Measurements from ENCODE around the gene CENPT.

Gene CENPT

GRCh38 chr16:67847064-67847861 lies at the start of gene CENPT:
Gene CENPT, minus strand, starts transcription at chr16:67847693. Its CDS starts 13,834 bp downstream, at chr16:67833859.
- peak; percentile 93 for DNase-seq

- DNase-seq = no peak
Measured at GRCh38 chr16:67897231-67897630, 49.7 kb upstream of the CENPT start.

- DNase-seq = no peak
Measured at GRCh38 chr16:67893743-67894399, 46.4 kb upstream of the CENPT start.

- DNase-seq = peak; percentile 99
Measured at GRCh38 chr16:67892899-67893742, 45.6 kb upstream of the CENPT start, which contains the start of gene PSKH1. Gene PSKH1, plus strand, starts transcription at chr16:67893254. Its CDS starts 15,496 bp downstream, at chr16:67908750.

GRCh38 chr16:67892375-67892774 lies 44.9 kb upstream of the CENPT start:
- no peak for DNase-seq

GRCh38 chr16:67888331-67888730 lies 40.8 kb upstream of the CENPT start:
- DNase-seq = no peak

- DNase-seq = no peak
Measured at GRCh38 chr16:67886387-67886786, 38.9 kb upstream of the CENPT start.

GRCh38 chr16:67885976-67886375 lies 38.5 kb upstream of the CENPT start:
- no peak for DNase-seq

- DNase-seq = no peak
Measured at GRCh38 chr16:67885545-67885944, 38.1 kb upstream of the CENPT start.

GRCh38 chr16:67884684-67885083 lies 37.2 kb upstream of the CENPT start, which contains the start of gene NRN1L:
Gene NRN1L, plus strand, starts transcription at chr16:67884885. Its CDS starts 19 bp downstream, at chr16:67884904.
- peak; percentile 96 for DNase-seq

- peak; percentile 79 for DNase-seq
Measured at GRCh38 chr16:67883872-67884261, 36.4 kb upstream of the CENPT start.

- peak; percentile 77 for DNase-seq
Measured at GRCh38 chr16:67883146-67883871, 35.8 kb upstream of the CENPT start.

- DNase-seq = no peak
Measured at GRCh38 chr16:67882374-67883145, 35.1 kb upstream of the CENPT start.

GRCh38 chr16:67881621-67882161 lies 34.2 kb upstream of the CENPT start:
- no peak for DNase-seq

- no peak for DNase-seq
Measured at GRCh38 chr16:67880584-67880983, 33.1 kb upstream of the CENPT start.

- no peak for DNase-seq
Measured at GRCh38 chr16:67879936-67880335, 32.4 kb upstream of the CENPT start.

GRCh38 chr16:67879462-67879861 lies 32.0 kb upstream of the CENPT start:
- DNase-seq = no peak

GRCh38 chr16:67878846-67879245 lies 31.4 kb upstream of the CENPT start:
- DNase-seq = no peak

- no peak for DNase-seq
Measured at GRCh38 chr16:67878232-67878631, 30.7 kb upstream of the CENPT start.

- no peak for DNase-seq
Measured at GRCh38 chr16:67877064-67877463, 29.6 kb upstream of the CENPT start.

GRCh38 chr16:67874372-67874771 lies 26.9 kb upstream of the CENPT start:
- no peak for DNase-seq
